HepG2 (cell line): Measurements from ENCODE around the gene KIF24. TPM values are rescaled to one million over a fixed set of nuclear protein-coding genes. Genes with fewer than 3 reads are reported as not detected.

Source experiments
- ATAC-seq: fragments of 200-7000 bp; cut with Tn5 transposase; 3 replicates; pipeline ENCODE4 v1.9.1; 2020; ENCODE audit warnings: mild to moderate bottlenecking, moderate library complexity
- BruUV-seq: library from RNA; stranded (reverse); fragments of 400-500 nt; replicated peaks from 2 replicates; lab custom pipeline; 2021; lab: Mats Ljungman, UMichigan
- CTCF ChIA-PET: fragments of 300-600 bp; formaldehyde crosslinking; extraction: SDS; loops from one replicate; lab custom pipeline; 2021; ENCODE audit warnings: low total read pairs, inconsistent platforms, low intra/inter-chr PET ratio; lab: Yijun Ruan, JAX
- POLR2A ChIA-PET: fragments of 350-600 bp; sonication (Branson Sonifier 250); formaldehyde crosslinking; loops from one replicate; lab custom pipeline; 2020; ENCODE audit warnings: antibody characterized with exemption, inconsistent platforms; lab: Yijun Ruan, JAX
- DNase-seq: peaks from one replicate; pipeline ENCODE4 v3.0.0-alpha.2; 2015; ENCODE audit warnings: low spot score
- FAIRE-seq: peaks from 3 replicates; lab custom pipeline; 2011; peaks lifted over from hg19 to GRCh38; lab: Jason Lieb, UNC
- H2AFZ ChIP-seq: one replicate; pipeline ENCODE4 v1.6.1; 2011; ENCODE audit warnings: low read length, inconsistent platforms
- H3K27ac ChIP-seq: fragments of 300-600 bp; 3 replicates; pipeline ENCODE4 v1.8.0; 2011; ENCODE audit warnings: mixed run types, mild to moderate bottlenecking, mixed read lengths, low read length, inconsistent platforms; ENCODE audit not compliant: insufficient read depth; ENCODE audit errors: extremely low read length
- H3K27me3 ChIP-seq, 2 experiments: fragments of 200-600 bp in 1 of 2; 2 replicates in 1 of 2; 3 replicates in 1 of 2; pipeline versions ENCODE4 v1.6.0 to v1.8.0; 2011; ENCODE audit warnings: low read length in 2 of 2, mild to moderate bottlenecking in 2 of 2, moderate library complexity in 2 of 2, inconsistent platforms in 1 of 2; ENCODE audit not compliant: insufficient read depth in 2 of 2, control insufficient read depth in 1 of 2
- H3K36me3 ChIP-seq, 2 experiments: fragments of 200-600 bp in 1 of 2; replicated peaks in 1 of 2; 2 replicates in 1 of 2; 3 replicates in 1 of 2; pipeline versions ENCODE4 v1.5.1 to v1.8.0; 2011; ENCODE audit warnings: low read length in 2 of 2, inconsistent platforms in 1 of 2; ENCODE audit not compliant: insufficient read depth in 2 of 2, control insufficient read depth in 1 of 2
- H3K4me1 ChIP-seq: 2 replicates; pipeline ENCODE4 v1.5.1; 2012; ENCODE audit warnings: low read length, inconsistent platforms; ENCODE audit not compliant: insufficient read depth
- H3K4me2 ChIP-seq: 2 replicates; pipeline ENCODE4 v1.6.0; 2011; ENCODE audit warnings: low read depth, low read length, inconsistent platforms
- H3K4me3 ChIP-seq, 3 experiments: fragments of 200-600 bp in 1 of 3; sonication (generic), shearing (Covaris generic) in 1 of 3; replicated peaks in 1 of 3; 2 replicates each; pipeline ENCODE4 v1.5.1; 2011 to 2016; ENCODE audit warnings: low read length in 3 of 3, inconsistent platforms in 2 of 3, low read depth in 2 of 3, mild to moderate bottlenecking in 2 of 3, control low read depth in 1 of 3, mixed read lengths in 1 of 3; ENCODE audit not compliant: insufficient read depth in 1 of 3
- H3K79me2 ChIP-seq: one replicate; pipeline ENCODE4 v1.6.1; 2011; ENCODE audit warnings: low read length, inconsistent platforms; ENCODE audit not compliant: insufficient read depth
- H3K9ac ChIP-seq: 2 replicates; pipeline ENCODE4 v1.6.0; 2011; ENCODE audit warnings: mild to moderate bottlenecking, low read depth, low read length, inconsistent platforms; ENCODE audit not compliant: insufficient read depth
- H3K9me3 ChIP-seq: 2 replicates; pipeline ENCODE4 v1.5.1; 2012; ENCODE audit warnings: mild to moderate bottlenecking, low read length
- H4K20me1 ChIP-seq: 2 replicates; pipeline ENCODE4 v1.6.0; 2011; ENCODE audit warnings: inconsistent platforms, mild to moderate bottlenecking, low read length, moderate library complexity; ENCODE audit not compliant: insufficient read depth
- ARID3A ChIP-seq: IDR thresholded peaks from 2 replicates; pipeline ENCODE4 v1.6.1; 2012; ENCODE audit warnings: low read depth, low read length, improper control_type of control experiment
- ATF1 ChIP-seq: IDR thresholded peaks from 2 replicates; pipeline ENCODE4 v1.6.1; 2016; ENCODE audit warnings: mild to moderate bottlenecking, control low read depth
- CHD4 ChIP-seq: fragments of 200-600 bp; sonication (generic); IDR thresholded peaks from 2 replicates; pipeline ENCODE4 v1.7.0; 2017; ENCODE audit warnings: mild to moderate bottlenecking, low read length, borderline replicate concordance
- FLYWCH1 ChIP-seq: sonication (generic); formaldehyde crosslinking; IDR thresholded peaks from 2 replicates; pipeline ENCODE4 v1.8.1; 2023; ENCODE audit warnings: mild to moderate bottlenecking, missing genetic modification reagents
- FOXJ3 ChIP-seq: sonication (generic); formaldehyde crosslinking; IDR thresholded peaks from 2 replicates; pipeline ENCODE4 v1.4.0; 2020; ENCODE audit warnings: missing genetic modification reagents, mild to moderate bottlenecking, borderline replicate concordance
- FOXK1 ChIP-seq: sonication (generic); formaldehyde crosslinking; IDR thresholded peaks from 2 replicates; pipeline ENCODE4 v1.4.0; 2020; ENCODE audit warnings: low read depth, missing genetic modification reagents, borderline replicate concordance
- JUNB ChIP-seq: sonication (generic); formaldehyde crosslinking; IDR thresholded peaks from 2 replicates; pipeline ENCODE4 v1.8.0; 2022; ENCODE audit warnings: missing genetic modification reagents, mild to moderate bottlenecking, borderline replicate concordance
- NFYC ChIP-seq: IDR thresholded peaks from 2 replicates; pipeline ENCODE4 v1.6.1; 2016; ENCODE audit warnings: missing genetic modification reagents, missing compliant biosample characterization
- RAD51 ChIP-seq: fragments of 450-650 bp; IDR thresholded peaks from 2 replicates; pipeline ENCODE4 v1.6.1; 2016; ENCODE audit warnings: borderline replicate concordance
- RFX3 ChIP-seq: IDR thresholded peaks from 2 replicates; pipeline ENCODE4 v1.6.1; 2016; ENCODE audit warnings: missing biosample characterization, missing genetic modification reagents
- SIN3A ChIP-seq: IDR thresholded peaks from 2 replicates; pipeline ENCODE4 v1.6.1; 2011; ENCODE audit warnings: low read depth, mild to moderate bottlenecking, control low read depth, low read length, borderline replicate concordance
- TBX2 ChIP-seq: sonication (generic); formaldehyde crosslinking; IDR thresholded peaks from 2 replicates; pipeline ENCODE4 v1.5.0; 2020; ENCODE audit warnings: missing genetic modification reagents, mild to moderate bottlenecking, borderline replicate concordance
- TCF7L2 ChIP-seq: IDR thresholded peaks from 2 replicates; pipeline ENCODE4 v1.6.1; 2011; ENCODE audit warnings: mild to moderate bottlenecking, low read depth, low read length, moderate library complexity
- ZFP36L1 ChIP-seq: sonication (generic); formaldehyde crosslinking; IDR thresholded peaks from 2 replicates; pipeline ENCODE4 v1.8.0; 2022; ENCODE audit warnings: mild to moderate bottlenecking, missing genetic modification reagents, moderate library complexity
- ZFP37 ChIP-seq: sonication (generic); formaldehyde crosslinking; IDR thresholded peaks from 2 replicates; pipeline ENCODE4 v1.4.0; 2020; ENCODE audit warnings: missing genetic modification reagents, borderline replicate concordance
- ZNF225 ChIP-seq: sonication (generic); formaldehyde crosslinking; IDR thresholded peaks from 2 replicates; pipeline ENCODE4 v1.4.0; 2020; ENCODE audit warnings: mild to moderate bottlenecking, missing genetic modification reagents
- ZNF34 ChIP-seq: sonication (generic); formaldehyde crosslinking; IDR thresholded peaks from 2 replicates; pipeline ENCODE4 v1.4.0; 2020; ENCODE audit warnings: mild to moderate bottlenecking, missing genetic modification reagents, borderline replicate concordance
- ZNF383 ChIP-seq: sonication (generic); formaldehyde crosslinking; IDR thresholded peaks from 2 replicates; pipeline ENCODE4 v1.4.0; 2020; ENCODE audit warnings: missing genetic modification reagents, mild to moderate bottlenecking, borderline replicate concordance
- WGBS: methylation state at CpG from one replicate; pipeline ENCODE4 v1.1.6; 2017; ENCODE audit warnings: low lambda C conversion rate; 5-methylcytosine and 5-hydroxymethylcytosine counted together
- in situ Hi-C: cut with HindIII; loops from 2 replicates; pipeline ENCODE4 v1.10.0; 2017; ENCODE audit warnings: low pct_unique_long_range_greater_than_20kb; ENCODE audit not compliant: extremely low pct_ligation_motif_present
- intact Hi-C: fragments of 100-400 bp; cut with micrococcal nuclease; formaldehyde crosslinking; loops from one replicate; pipeline ENCODE4 v1.10.0; 2022; ENCODE audit not compliant: unreplicated experiment
- polyA plus RNA-seq, 8 experiments: library from polyadenylated mRNA; depleted of rRNA in 3 of 8; stranded (reverse) in 7 of 8; unstranded in 1 of 8; fragments of >200 nt; fragmentation: Illumina TruSeq in 4 of 8; extraction: Trizol in 4 of 8; gene quantifications; 2 replicates each; pipeline versions ENCODE4 v1.2.1 to v1.2.3, GENCODE V29; 2011 to 2016; ENCODE audit warnings: low read depth in 4 of 8, missing spikeins in 1 of 8, mixed read lengths in 1 of 8; ENCODE audit not compliant: insufficient read depth in 1 of 8
- total RNA-seq, 5 experiments: library from RNA; depleted of rRNA; stranded (reverse); fragments of >200 nt; fragmentation: Illumina TruSeq; extraction: Trizol; gene quantifications; 2 replicates each; pipeline ENCODE4 v1.2.3, GENCODE V29; 2016; ENCODE audit warnings: low read depth in 1 of 5
- TF ChIP-seq, protein P1 (sequence below): sonication (generic); formaldehyde crosslinking; IDR thresholded peaks from 2 replicates; pipeline ENCODE4 v1.8.1; 2023; ENCODE audit warnings: mild to moderate bottlenecking, missing genetic modification reagents
- TF ChIP-seq, protein P2 (sequence below): sonication (generic); formaldehyde crosslinking; IDR thresholded peaks from 2 replicates; pipeline ENCODE4 v1.4.0; 2020; ENCODE audit warnings: mild to moderate bottlenecking, missing genetic modification reagents

KIF24 gene
- total and polyA plus RNA-seq, 2 of the 13 experiments (the other 11 are each of a cell fraction or from before 2014, with no cell fraction given), result 1.1 to 3.0 TPM

- TF ChIP-seq FOXJ3 (CRISPR knock-in tag), result no peak
- no peak for TF ChIP-seq ARID3A
- TF ChIP-seq JUNB (CRISPR knock-in tag), result no peak
- no peak for TF ChIP-seq CHD4
- TF ChIP-seq, protein P1, sequence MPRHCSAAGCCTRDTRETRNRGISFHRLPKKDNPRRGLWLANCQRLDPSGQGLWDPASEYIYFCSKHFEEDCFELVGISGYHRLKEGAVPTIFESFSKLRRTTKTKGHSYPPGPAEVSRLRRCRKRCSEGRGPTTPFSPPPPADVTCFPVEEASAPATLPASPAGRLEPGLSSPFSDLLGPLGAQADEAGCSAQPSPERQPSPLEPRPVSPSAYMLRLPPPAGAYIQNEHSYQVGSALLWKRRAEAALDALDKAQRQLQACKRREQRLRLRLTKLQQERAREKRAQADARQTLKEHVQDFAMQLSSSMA (CRISPR knock-in tag), result no peak
- no peak for TF ChIP-seq NFYC (CRISPR knock-in tag)
These were observed 41.4 kb upstream of the KIF24 start (continued) for GRCh38 chr9:34370335-34370969.

GRCh38 chr9:34369636-34370035, 40.6 kb upstream of the KIF24 start:
- no peak overlapping the region for H2AFZ ChIP-seq
- in situ Hi-C loops, result no loop called here
- no peak overlapping the region for H3K4me3 ChIP-seq
- peaks cover 10% of the 10 kb centered on the region for H3K79me2 ChIP-seq
- no peak for DNase-seq
- no peak for ATAC-seq
- no peak for FAIRE-seq
- H3K4me1 ChIP-seq, result peaks cover 33% of the 10 kb centered on the region
- peaks cover 22 to 33% of the 10 kb centered on the region in 2 experiments for H3K36me3 ChIP-seq
- 98% methylated on average over 4 of the region's 4 CpGs for WGBS
- no peaks in the 10 kb centered on the region for H3K27me3 ChIP-seq
- no peaks in the 10 kb centered on the region for H4K20me1 ChIP-seq
- H3K27ac ChIP-seq, result no peak overlapping the region
- no peak overlapping the region for H3K9ac ChIP-seq
- H3K4me2 ChIP-seq, result no peak overlapping the region
- intact Hi-C loops, result no loop called here
- peaks cover 6% of the 10 kb centered on the region; the same call in 1 of the 2 replicates for H3K9me3 ChIP-seq
- no TSS peak for BruUV-seq
- CTCF ChIA-PET, result no interaction called here
- POLR2A ChIA-PET, result no interaction called here
- TF ChIP-seq ZFP37 (CRISPR knock-in tag) (no peak), ZNF383 (CRISPR knock-in tag) (no peak), ATF1 (CRISPR knock-in tag) (no peak), TBX2 (CRISPR knock-in tag) (no peak), RFX3 (CRISPR knock-in tag) (no peak), FOXK1 (no peak), ZNF34 (CRISPR knock-in tag) (no peak), FLYWCH1 (CRISPR knock-in tag) (no peak), TCF7L2 (no peak), SIN3A (no peak), ZFP36L1 (CRISPR knock-in tag) (no peak), RAD51 (no peak), ZNF225 (CRISPR knock-in tag) (no peak)
- TF ChIP-seq, protein P2, sequence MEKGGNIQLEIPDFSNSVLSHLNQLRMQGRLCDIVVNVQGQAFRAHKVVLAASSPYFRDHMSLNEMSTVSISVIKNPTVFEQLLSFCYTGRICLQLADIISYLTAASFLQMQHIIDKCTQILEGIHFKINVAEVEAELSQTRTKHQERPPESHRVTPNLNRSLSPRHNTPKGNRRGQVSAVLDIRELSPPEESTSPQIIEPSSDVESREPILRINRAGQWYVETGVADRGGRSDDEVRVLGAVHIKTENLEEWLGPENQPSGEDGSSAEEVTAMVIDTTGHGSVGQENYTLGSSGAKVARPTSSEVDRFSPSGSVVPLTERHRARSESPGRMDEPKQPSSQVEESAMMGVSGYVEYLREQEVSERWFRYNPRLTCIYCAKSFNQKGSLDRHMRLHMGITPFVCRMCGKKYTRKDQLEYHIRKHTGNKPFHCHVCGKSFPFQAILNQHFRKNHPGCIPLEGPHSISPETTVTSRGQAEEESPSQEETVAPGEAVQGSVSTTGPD, result no peak
